Measurements from ENCODE around the gene OPCML. TPM values are rescaled to one million over a fixed set of nuclear protein-coding genes. Genes with fewer than 3 reads are reported as not detected.

OPCML gene
- total and polyA plus RNA-seq, 2 experiments from 2014 or later, result 1.2 to 4.4 TPM

DNA sequence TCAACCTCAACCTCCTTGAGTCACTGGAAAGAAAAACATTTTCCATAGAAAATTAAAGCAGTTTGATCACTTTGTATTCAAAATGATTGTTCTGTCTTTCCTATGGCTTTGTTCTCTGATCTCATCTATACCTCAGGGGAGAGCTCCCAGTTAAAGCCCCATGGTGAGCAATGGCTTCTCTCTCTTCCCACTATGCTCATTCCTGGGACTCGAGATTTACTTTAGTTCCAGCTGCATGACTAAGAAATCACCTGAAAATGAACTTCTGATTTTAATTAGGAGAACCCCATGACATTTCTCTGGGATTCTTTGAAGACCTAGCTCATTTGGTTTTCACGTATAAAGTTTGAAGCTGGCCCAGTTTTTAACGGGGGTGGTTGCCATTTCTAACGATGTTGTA is 921.5 kb downstream of the OPCML start:
- no peaks in the 10 kb centered on the region for H3K4me1 ChIP-seq (ENCODE audit: insufficient read depth)
- no peaks in the 10 kb centered on the region for H3K79me2 ChIP-seq (replicated peaks; ENCODE audit: insufficient read depth)
- no peak overlapping the region for H3K27ac ChIP-seq (ENCODE audit: low read depth)
- DNase-seq (ENCODE audit: low spot score) (no peak), ATAC-seq (no peak)
- peaks cover 2% of the 10 kb centered on the region for H3K27me3 Mint-ChIP-seq (ENCODE audit: insufficient read depth, low read depth, poor library complexity)
- no peaks in the 10 kb centered on the region for H3K9me3 Mint-ChIP-seq
- no peak overlapping the region for H3K4me3 ChIP-seq
- no peaks in the 10 kb centered on the region for H4K20me1 ChIP-seq (replicated peaks; ENCODE audit: insufficient read depth)
- H2AFZ ChIP-seq, result no peak overlapping the region
- TF ChIP-seq ZNF331 (CRISPR knock-in tag; IDR thresholded peaks at IDR 0.05; ENCODE audit: low read depth) (no peak), NANOG (IDR thresholded peaks at IDR 0.05; ENCODE audit: borderline replicate concordance) (no peak), STAT1 (IDR thresholded peaks at IDR 0.05; ENCODE audit: unreplicated experiment) (no peak), EZH2phosphoT487 (IDR thresholded peaks at IDR 0.05; ENCODE audit: unreplicated experiment) (no peak), EZH2 (IDR thresholded peaks at IDR 0.05; ENCODE audit: low read depth, unreplicated experiment) (no peak), POLR2AphosphoS5 (IDR thresholded peaks at IDR 0.05; ENCODE audit: low read depth) (no peak), CREB1 (CRISPR knock-in tag; IDR thresholded peaks at IDR 0.05; ENCODE audit: low read depth) (no peak), JUNB (IDR thresholded peaks at IDR 0.05; ENCODE audit: unreplicated experiment) (no peak), ZNF114 (CRISPR knock-in tag; IDR thresholded peaks at IDR 0.05) (no peak)
- TF ChIP-seq, protein P1, sequence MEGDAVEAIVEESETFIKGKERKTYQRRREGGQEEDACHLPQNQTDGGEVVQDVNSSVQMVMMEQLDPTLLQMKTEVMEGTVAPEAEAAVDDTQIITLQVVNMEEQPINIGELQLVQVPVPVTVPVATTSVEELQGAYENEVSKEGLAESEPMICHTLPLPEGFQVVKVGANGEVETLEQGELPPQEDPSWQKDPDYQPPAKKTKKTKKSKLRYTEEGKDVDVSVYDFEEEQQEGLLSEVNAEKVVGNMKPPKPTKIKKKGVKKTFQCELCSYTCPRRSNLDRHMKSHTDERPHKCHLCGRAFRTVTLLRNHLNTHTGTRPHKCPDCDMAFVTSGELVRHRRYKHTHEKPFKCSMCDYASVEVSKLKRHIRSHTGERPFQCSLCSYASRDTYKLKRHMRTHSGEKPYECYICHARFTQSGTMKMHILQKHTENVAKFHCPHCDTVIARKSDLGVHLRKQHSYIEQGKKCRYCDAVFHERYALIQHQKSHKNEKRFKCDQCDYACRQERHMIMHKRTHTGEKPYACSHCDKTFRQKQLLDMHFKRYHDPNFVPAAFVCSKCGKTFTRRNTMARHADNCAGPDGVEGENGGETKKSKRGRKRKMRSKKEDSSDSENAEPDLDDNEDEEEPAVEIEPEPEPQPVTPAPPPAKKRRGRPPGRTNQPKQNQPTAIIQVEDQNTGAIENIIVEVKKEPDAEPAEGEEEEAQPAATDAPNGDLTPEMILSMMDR (conservative IDR thresholded peaks at IDR 0.05; ENCODE audit: low read depth in 2 of 2), result no peak
- TF ChIP-seq, protein P2, sequence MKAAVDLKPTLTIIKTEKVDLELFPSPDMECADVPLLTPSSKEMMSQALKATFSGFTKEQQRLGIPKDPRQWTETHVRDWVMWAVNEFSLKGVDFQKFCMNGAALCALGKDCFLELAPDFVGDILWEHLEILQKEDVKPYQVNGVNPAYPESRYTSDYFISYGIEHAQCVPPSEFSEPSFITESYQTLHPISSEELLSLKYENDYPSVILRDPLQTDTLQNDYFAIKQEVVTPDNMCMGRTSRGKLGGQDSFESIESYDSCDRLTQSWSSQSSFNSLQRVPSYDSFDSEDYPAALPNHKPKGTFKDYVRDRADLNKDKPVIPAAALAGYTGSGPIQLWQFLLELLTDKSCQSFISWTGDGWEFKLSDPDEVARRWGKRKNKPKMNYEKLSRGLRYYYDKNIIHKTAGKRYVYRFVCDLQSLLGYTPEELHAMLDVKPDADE (IDR thresholded peaks at IDR 0.05), result no peak
- TF ChIP-seq, protein P3, sequence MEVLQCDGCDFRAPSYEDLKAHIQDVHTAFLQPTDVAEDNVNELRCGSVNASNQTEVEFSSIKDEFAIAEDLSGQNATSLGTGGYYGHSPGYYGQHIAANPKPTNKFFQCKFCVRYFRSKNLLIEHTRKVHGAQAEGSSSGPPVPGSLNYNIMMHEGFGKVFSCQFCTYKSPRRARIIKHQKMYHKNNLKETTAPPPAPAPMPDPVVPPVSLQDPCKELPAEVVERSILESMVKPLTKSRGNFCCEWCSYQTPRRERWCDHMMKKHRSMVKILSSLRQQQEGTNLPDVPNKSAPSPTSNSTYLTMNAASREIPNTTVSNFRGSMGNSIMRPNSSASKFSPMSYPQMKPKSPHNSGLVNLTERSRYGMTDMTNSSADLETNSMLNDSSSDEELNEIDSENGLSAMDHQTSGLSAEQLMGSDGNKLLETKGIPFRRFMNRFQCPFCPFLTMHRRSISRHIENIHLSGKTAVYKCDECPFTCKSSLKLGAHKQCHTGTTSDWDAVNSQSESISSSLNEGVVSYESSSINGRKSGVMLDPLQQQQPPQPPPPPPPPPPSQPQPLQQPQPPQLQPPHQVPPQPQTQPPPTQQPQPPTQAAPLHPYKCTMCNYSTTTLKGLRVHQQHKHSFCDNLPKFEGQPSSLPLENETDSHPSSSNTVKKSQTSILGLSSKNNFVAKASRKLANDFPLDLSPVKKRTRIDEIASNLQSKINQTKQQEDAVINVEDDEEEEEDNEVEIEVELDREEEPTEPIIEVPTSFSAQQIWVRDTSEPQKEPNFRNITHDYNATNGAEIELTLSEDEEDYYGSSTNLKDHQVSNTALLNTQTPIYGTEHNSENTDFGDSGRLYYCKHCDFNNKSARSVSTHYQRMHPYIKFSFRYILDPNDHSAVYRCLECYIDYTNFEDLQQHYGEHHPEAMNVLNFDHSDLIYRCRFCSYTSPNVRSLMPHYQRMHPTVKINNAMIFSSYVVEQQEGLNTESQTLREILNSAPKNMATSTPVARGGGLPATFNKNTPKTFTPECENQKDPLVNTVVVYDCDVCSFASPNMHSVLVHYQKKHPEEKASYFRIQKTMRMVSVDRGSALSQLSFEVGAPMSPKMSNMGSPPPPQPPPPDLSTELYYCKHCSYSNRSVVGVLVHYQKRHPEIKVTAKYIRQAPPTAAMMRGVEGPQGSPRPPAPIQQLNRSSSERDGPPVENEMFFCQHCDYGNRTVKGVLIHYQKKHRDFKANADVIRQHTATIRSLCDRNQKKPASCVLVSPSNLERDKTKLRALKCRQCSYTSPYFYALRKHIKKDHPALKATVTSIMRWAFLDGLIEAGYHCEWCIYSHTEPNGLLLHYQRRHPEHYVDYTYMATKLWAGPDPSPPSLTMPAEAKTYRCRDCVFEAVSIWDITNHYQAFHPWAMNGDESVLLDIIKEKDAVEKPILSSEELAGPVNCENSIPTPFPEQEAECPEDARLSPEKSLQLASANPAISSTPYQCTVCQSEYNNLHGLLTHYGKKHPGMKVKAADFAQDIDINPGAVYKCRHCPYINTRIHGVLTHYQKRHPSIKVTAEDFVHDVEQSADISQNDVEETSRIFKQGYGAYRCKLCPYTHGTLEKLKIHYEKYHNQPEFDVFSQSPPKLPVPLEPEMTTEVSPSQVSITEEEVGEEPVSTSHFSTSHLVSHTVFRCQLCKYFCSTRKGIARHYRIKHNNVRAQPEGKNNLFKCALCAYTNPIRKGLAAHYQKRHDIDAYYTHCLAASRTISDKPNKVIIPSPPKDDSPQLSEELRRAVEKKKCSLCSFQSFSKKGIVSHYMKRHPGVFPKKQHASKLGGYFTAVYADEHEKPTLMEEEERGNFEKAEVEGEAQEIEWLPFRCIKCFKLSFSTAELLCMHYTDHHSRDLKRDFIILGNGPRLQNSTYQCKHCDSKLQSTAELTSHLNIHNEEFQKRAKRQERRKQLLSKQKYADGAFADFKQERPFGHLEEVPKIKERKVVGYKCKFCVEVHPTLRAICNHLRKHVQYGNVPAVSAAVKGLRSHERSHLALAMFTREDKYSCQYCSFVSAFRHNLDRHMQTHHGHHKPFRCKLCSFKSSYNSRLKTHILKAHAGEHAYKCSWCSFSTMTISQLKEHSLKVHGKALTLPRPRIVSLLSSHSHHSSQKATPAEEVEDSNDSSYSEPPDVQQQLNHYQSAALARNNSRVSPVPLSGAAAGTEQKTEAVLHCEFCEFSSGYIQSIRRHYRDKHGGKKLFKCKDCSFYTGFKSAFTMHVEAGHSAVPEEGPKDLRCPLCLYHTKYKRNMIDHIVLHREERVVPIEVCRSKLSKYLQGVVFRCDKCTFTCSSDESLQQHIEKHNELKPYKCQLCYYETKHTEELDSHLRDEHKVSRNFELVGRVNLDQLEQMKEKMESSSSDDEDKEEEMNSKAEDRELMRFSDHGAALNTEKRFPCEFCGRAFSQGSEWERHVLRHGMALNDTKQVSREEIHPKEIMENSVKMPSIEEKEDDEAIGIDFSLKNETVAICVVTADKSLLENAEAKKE (CRISPR knock-in tag; IDR thresholded peaks at IDR 0.05), result no peak
- TF ChIP-seq, protein P4, sequence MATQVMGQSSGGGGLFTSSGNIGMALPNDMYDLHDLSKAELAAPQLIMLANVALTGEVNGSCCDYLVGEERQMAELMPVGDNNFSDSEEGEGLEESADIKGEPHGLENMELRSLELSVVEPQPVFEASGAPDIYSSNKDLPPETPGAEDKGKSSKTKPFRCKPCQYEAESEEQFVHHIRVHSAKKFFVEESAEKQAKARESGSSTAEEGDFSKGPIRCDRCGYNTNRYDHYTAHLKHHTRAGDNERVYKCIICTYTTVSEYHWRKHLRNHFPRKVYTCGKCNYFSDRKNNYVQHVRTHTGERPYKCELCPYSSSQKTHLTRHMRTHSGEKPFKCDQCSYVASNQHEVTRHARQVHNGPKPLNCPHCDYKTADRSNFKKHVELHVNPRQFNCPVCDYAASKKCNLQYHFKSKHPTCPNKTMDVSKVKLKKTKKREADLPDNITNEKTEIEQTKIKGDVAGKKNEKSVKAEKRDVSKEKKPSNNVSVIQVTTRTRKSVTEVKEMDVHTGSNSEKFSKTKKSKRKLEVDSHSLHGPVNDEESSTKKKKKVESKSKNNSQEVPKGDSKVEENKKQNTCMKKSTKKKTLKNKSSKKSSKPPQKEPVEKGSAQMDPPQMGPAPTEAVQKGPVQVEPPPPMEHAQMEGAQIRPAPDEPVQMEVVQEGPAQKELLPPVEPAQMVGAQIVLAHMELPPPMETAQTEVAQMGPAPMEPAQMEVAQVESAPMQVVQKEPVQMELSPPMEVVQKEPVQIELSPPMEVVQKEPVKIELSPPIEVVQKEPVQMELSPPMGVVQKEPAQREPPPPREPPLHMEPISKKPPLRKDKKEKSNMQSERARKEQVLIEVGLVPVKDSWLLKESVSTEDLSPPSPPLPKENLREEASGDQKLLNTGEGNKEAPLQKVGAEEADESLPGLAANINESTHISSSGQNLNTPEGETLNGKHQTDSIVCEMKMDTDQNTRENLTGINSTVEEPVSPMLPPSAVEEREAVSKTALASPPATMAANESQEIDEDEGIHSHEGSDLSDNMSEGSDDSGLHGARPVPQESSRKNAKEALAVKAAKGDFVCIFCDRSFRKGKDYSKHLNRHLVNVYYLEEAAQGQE (IDR thresholded peaks at IDR 0.05; ENCODE audit: unreplicated experiment), result no peak
- no peaks in the 10 kb centered on the region for H3K27me3 ChIP-seq (ENCODE audit: insufficient read depth)
- H3K36me3 Mint-ChIP-seq (ENCODE audit: low read depth), result no peaks in the 10 kb centered on the region
- no peak overlapping the region for H3K4me3 Mint-ChIP-seq
- no peak overlapping the region for H3K4me2 ChIP-seq
- no peaks in the 10 kb centered on the region for H3K9me2 ChIP-seq (ENCODE audit: insufficient read depth)
- no peaks in the 10 kb centered on the region for H3K36me3 ChIP-seq (ENCODE audit: insufficient read depth)
- H3F3A ChIP-seq (replicated peaks; ENCODE audit: low read depth), result no peaks in the 10 kb centered on the region
- H3K4me1 Mint-ChIP-seq, result peaks cover 4% of the 10 kb centered on the region
- H3K27ac Mint-ChIP-seq, result no peak overlapping the region

Measured in GM23338 (cell line).